Measurements from ENCODE around the gene CYTH1.
A peak's percentile ranks its signal among the peaks of the same experiment; 100 is the strongest.

CYTH1 gene

GRCh38 chr17:78794864-78795640 is 13.0 kb upstream of the CYTH1 start:
- no peaks in the 10 kb centered on the region for H3K9me3 ChIP-seq (ENCODE audit: control insufficient read depth in 1 of 2, low read length in 2 of 2)
- H3K27ac ChIP-seq (ENCODE audit: low read length), result no peak overlapping the region
- H3K4me1 ChIP-seq (ENCODE audit: control insufficient read depth in 1 of 2, insufficient read depth in 2 of 2, low read length in 2 of 2), result peaks cover 0 to 8% of the 10 kb centered on the region in 2 donors
- peaks cover 46 to 54% of the 10 kb centered on the region in 2 donors for H3K36me3 ChIP-seq (ENCODE audit: control insufficient read depth in 1 of 2, insufficient read depth in 2 of 2, low read length in 2 of 2)
- H3K27me3 ChIP-seq (ENCODE audit: low read depth, low read length), result no peaks in the 10 kb centered on the region
- H3K4me3 ChIP-seq (ENCODE audit: low read depth in 1 of 2, low read length in 2 of 2), result no peak overlapping the region

- Histone ChIP-seq H3K4me3 (ENCODE audit: low read depth in 1 of 2, low read length in 2 of 2) (no peak overlapping the region), H3K36me3 (ENCODE audit: control insufficient read depth in 1 of 2, insufficient read depth in 2 of 2, low read length in 2 of 2) (peaks cover 43 to 52% of the 10 kb centered on the region in 2 donors), H3K27ac (ENCODE audit: low read length) (no peak overlapping the region), H3K9me3 (ENCODE audit: control insufficient read depth in 1 of 2, low read length in 2 of 2) (no peaks in the 10 kb centered on the region), H3K27me3 (ENCODE audit: low read depth, low read length) (no peaks in the 10 kb centered on the region), H3K4me1 (ENCODE audit: control insufficient read depth in 1 of 2, insufficient read depth in 2 of 2, low read length in 2 of 2) (peaks cover 4 to 13% of the 10 kb centered on the region in 2 donors)
These were observed 12.3 kb upstream of the CYTH1 start for GRCh38 chr17:78794399-78794798.

DNA sequence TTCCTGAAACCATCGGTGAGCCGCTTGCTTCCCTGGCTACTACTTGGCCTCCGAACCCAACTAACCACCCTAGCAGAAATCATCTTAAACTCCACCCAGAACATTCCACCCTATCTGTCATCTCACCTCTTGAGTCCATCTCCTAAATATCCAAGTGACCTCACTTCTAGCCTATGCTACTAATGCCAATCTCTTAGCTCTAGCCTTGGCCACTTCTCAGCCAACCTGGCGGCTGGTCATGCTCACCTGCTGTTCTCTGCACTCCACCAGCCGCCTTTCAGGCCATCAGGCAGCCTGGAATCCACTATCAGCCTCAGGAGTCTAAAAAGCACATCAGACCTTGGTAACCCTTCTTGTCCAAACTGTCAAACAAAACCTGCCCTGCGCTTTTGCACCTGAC is 11.9 kb upstream of the CYTH1 start:
- Histone ChIP-seq H3K27ac (ENCODE audit: low read length) (no peak overlapping the region), H3K4me3 (ENCODE audit: low read depth in 1 of 2, low read length in 2 of 2) (no peak overlapping the region), H3K4me1 (ENCODE audit: control insufficient read depth in 1 of 2, insufficient read depth in 2 of 2, low read length in 2 of 2) (peaks cover 7 to 15% of the 10 kb centered on the region in 2 donors), H3K9me3 (ENCODE audit: control insufficient read depth in 1 of 2, low read length in 2 of 2) (no peaks in the 10 kb centered on the region), H3K36me3 (ENCODE audit: control insufficient read depth in 1 of 2, insufficient read depth in 2 of 2, low read length in 2 of 2) (peaks cover 39 to 47% of the 10 kb centered on the region in 2 donors), H3K27me3 (ENCODE audit: low read depth, low read length) (no peaks in the 10 kb centered on the region)

GRCh38 chr17:78793415-78793814 is 11.3 kb upstream of the CYTH1 start:
- Histone ChIP-seq H3K4me1 (ENCODE audit: control insufficient read depth in 1 of 2, insufficient read depth in 2 of 2, low read length in 2 of 2) (peaks cover 7 to 15% of the 10 kb centered on the region in 2 donors), H3K27ac (ENCODE audit: low read length) (no peak overlapping the region), H3K36me3 (ENCODE audit: control insufficient read depth in 1 of 2, insufficient read depth in 2 of 2, low read length in 2 of 2) (peaks cover 34 to 42% of the 10 kb centered on the region in 2 donors), H3K27me3 (ENCODE audit: low read depth, low read length) (no peaks in the 10 kb centered on the region), H3K9me3 (ENCODE audit: control insufficient read depth in 1 of 2, low read length in 2 of 2) (no peaks in the 10 kb centered on the region), H3K4me3 (ENCODE audit: low read depth in 1 of 2, low read length in 2 of 2) (no peak overlapping the region)

DNA sequence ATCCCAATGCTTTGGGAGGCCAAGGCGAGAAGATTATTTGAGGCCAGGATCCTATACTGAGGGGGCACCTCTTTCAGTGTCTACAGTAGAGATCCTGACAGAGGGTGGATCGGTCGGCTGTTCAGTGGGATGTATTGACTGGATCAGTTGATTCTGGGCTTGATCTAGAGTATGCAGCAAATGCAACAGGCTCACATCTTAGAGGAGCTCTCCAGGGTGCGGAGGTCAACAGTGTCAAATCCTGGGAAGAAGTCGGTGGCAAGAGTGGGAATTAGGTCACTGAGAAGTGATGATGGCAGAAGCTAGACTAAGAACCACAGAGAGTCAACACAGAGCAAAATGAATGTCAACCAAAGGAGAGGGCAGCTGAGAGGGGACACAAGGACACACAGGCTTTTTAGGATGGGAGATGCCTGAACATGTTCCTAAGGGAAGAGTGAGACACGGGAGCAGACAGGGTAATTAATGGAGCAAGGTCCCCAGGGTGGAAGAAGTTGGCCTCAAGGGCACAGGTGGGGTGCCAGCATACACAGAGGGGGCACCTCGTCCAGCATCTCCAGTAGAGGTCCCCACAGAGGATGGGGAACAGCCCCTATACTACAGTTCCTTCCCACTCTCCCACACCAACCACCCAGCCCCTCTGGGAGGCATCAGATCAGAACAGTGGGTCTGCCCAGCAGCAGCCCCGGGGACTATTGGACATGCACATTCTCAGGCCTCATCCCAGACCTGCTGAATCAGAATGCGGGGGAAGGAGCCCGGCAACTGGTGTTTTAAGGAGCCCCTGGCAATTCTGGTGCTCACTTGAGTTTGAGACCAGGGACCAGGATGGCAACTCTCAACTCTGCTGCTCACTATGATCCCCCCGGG is 10.0 kb upstream of the CYTH1 start:
- H3K9me3 ChIP-seq (ENCODE audit: control insufficient read depth in 1 of 2, low read length in 2 of 2), result no peaks in the 10 kb centered on the region
- peaks cover 7 to 15% of the 10 kb centered on the region in 2 donors for H3K4me1 ChIP-seq (ENCODE audit: control insufficient read depth in 1 of 2, insufficient read depth in 2 of 2, low read length in 2 of 2)
- peaks cover 21 to 29% of the 10 kb centered on the region in 2 donors for H3K36me3 ChIP-seq (ENCODE audit: control insufficient read depth in 1 of 2, insufficient read depth in 2 of 2, low read length in 2 of 2)
- no peak overlapping the region for H3K27ac ChIP-seq (ENCODE audit: low read length)
- H3K27me3 ChIP-seq (ENCODE audit: low read depth, low read length), result no peaks in the 10 kb centered on the region
- H3K4me3 ChIP-seq (ENCODE audit: low read depth in 1 of 2, low read length in 2 of 2), result no peak overlapping the region

DNA sequence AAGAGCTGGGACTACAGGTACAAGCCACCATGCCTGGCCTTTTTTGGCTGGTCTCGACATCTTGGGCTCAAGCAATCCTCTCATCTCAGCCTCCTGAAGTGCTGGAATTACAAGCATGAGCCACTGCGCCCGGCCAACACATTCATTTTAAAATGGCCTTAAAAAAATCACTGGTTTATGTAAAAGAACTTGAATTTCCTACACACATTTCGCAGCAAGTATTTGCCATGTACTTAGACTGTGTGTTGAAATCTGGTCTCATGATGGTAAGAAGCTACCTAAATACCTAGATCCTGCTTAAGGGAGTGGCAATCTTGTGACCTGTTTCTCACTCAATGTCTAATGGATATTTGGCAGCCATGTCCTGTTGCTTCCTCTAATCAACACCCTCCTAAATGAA is 8.5 kb upstream of the CYTH1 start:
- no peaks in the 10 kb centered on the region for H3K9me3 ChIP-seq (ENCODE audit: control insufficient read depth in 1 of 2, low read length in 2 of 2)
- H3K4me1 ChIP-seq (ENCODE audit: control insufficient read depth in 1 of 2, insufficient read depth in 2 of 2, low read length in 2 of 2), result peaks cover 7 to 15% of the 10 kb centered on the region in 2 donors
- peaks cover 7 to 15% of the 10 kb centered on the region in 2 donors for H3K36me3 ChIP-seq (ENCODE audit: control insufficient read depth in 1 of 2, insufficient read depth in 2 of 2, low read length in 2 of 2)
- H3K27ac ChIP-seq (ENCODE audit: low read length), result no peak overlapping the region
- no peaks in the 10 kb centered on the region for H3K27me3 ChIP-seq (ENCODE audit: low read depth, low read length)
- no peak overlapping the region for H3K4me3 ChIP-seq (ENCODE audit: low read depth in 1 of 2, low read length in 2 of 2)

DNA sequence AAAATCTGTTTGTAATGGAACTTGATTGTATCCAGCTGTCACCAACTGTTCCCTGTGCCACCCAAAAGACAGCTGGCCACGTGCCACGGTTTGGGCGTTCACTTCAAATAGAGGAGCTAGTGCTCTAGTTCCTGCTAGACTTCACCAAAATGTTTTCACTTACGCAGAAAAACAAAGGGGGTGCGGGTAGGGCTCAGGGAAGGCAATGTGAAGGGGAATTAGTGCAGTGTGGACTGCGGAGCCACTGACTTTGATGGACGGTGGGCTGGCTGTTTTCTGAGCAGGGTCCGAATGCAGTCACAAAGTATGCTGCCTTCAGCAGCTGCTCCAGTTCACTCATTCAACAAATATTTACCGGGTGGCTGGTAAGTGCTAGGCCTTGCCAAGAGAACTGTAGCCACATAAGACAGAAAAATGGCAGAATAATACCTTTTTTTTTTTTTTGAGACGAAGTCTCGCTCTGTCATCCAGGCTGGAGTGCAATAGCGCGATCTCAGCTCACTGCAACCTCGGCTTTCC is 7.6 kb upstream of the CYTH1 start:
- no peak overlapping the region for H3K4me3 ChIP-seq (ENCODE audit: low read depth in 1 of 2, low read length in 2 of 2)
- no peaks in the 10 kb centered on the region for H3K9me3 ChIP-seq (ENCODE audit: control insufficient read depth in 1 of 2, low read length in 2 of 2)
- peaks cover 4 to 7% of the 10 kb centered on the region in 2 donors for H3K36me3 ChIP-seq (ENCODE audit: control insufficient read depth in 1 of 2, insufficient read depth in 2 of 2, low read length in 2 of 2)
- H3K27me3 ChIP-seq (ENCODE audit: low read depth, low read length), result no peaks in the 10 kb centered on the region
- H3K27ac ChIP-seq (ENCODE audit: low read length), result peak overlapping the region; percentile 21
- peaks cover 7 to 15% of the 10 kb centered on the region in 2 donors for H3K4me1 ChIP-seq (ENCODE audit: control insufficient read depth in 1 of 2, insufficient read depth in 2 of 2, low read length in 2 of 2)

DNA sequence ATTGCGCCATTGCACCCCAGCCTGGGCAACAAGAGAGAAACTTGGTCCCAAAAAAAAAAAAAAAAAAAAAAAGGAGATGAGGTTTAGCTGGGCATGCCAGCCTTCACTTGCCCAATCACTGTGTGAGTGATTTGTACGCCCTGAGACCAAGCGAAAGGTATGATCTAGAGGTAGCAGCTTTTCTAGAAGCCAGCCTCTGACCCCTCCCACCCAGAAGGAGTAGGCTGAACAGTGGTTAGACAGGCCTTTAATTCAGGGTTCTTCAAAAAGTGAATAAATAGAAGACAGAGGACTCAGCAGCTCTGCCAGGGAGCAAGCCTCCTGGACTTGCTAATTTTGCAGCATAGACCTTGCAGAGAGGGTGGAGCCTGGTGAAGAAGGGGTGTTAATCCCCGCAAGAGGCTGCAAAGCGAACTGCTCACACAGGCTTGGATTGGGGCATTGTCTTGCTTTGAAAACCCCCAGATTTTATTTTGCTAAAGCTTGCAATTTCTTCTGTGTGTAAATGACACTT is 7.1 kb upstream of the CYTH1 start:
- Histone ChIP-seq H3K4me3 (ENCODE audit: low read depth in 1 of 2, low read length in 2 of 2) (no peak overlapping the region), H3K9me3 (ENCODE audit: control insufficient read depth in 1 of 2, low read length in 2 of 2) (no peaks in the 10 kb centered on the region), H3K36me3 (ENCODE audit: control insufficient read depth in 1 of 2, insufficient read depth in 2 of 2, low read length in 2 of 2) (peaks cover 2 to 4% of the 10 kb centered on the region in 2 donors), H3K4me1 (ENCODE audit: control insufficient read depth in 1 of 2, insufficient read depth in 2 of 2, low read length in 2 of 2) (peaks cover 7 to 15% of the 10 kb centered on the region in 2 donors), H3K27ac (ENCODE audit: low read length) (peak overlapping the region; percentile 21), H3K27me3 (ENCODE audit: low read depth, low read length) (no peaks in the 10 kb centered on the region)

DNA sequence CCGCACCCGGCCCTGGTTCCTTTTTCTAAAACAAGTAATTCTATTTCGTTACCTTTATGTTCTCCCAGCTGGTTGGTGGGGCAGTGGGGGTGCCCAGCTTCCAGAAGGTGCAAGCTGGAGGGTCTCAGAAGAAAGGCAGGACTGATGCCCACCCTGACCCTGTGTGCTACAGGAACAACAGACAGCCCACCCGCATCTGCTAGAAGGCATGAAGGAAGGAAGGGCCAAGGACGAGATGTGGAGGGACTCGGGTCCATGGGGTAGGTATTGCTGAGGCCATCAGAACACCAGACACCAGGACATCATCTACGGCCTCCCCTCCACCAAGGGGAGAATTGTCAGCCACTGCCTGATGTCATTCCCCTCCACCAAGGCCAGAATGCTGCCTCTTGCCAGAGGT is 6.4 kb upstream of the CYTH1 start:
- Histone ChIP-seq H3K27ac (ENCODE audit: low read length) (no peak overlapping the region), H3K9me3 (ENCODE audit: control insufficient read depth in 1 of 2, low read length in 2 of 2) (no peaks in the 10 kb centered on the region), H3K4me3 (ENCODE audit: low read depth in 1 of 2, low read length in 2 of 2) (no peak overlapping the region), H3K27me3 (ENCODE audit: low read depth, low read length) (no peaks in the 10 kb centered on the region), H3K36me3 (ENCODE audit: control insufficient read depth in 1 of 2, insufficient read depth in 2 of 2, low read length in 2 of 2) (no peaks in the 10 kb centered on the region), H3K4me1 (ENCODE audit: control insufficient read depth in 1 of 2, insufficient read depth in 2 of 2, low read length in 2 of 2) (peaks cover 7 to 15% of the 10 kb centered on the region in 2 donors)

DNA sequence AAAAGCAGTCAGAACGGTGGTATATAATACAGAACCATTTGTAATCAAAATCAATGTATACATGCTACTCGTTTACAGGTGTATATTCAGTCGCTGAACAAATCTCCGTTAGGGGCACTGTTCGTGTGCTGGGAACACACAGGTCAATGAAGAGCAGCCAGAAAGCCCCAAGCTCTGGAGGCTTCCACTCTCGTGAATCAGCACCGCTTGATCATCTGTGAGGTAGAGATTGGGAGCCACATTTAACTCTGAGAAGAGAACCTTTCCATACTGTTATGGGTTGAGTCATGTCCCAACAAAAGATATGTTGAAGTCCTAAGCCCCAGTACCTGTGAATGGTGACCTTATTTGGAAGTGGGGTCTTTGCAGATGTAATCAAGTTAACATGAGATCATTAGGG is 5.4 kb upstream of the CYTH1 start:
- Histone ChIP-seq H3K27me3 (ENCODE audit: low read depth, low read length) (no peaks in the 10 kb centered on the region), H3K9me3 (ENCODE audit: control insufficient read depth in 1 of 2, low read length in 2 of 2) (no peaks in the 10 kb centered on the region), H3K36me3 (ENCODE audit: control insufficient read depth in 1 of 2, insufficient read depth in 2 of 2, low read length in 2 of 2) (no peaks in the 10 kb centered on the region), H3K27ac (ENCODE audit: low read length) (no peak overlapping the region), H3K4me3 (ENCODE audit: low read depth in 1 of 2, low read length in 2 of 2) (no peak overlapping the region), H3K4me1 (ENCODE audit: control insufficient read depth in 1 of 2, insufficient read depth in 2 of 2, low read length in 2 of 2) (peaks cover 7 to 15% of the 10 kb centered on the region in 2 donors)

GRCh38 chr17:78785663-78786057 is 3.6 kb upstream of the CYTH1 start:
- Histone ChIP-seq H3K27ac (ENCODE audit: low read length) (no peak overlapping the region), H3K4me3 (ENCODE audit: low read depth in 1 of 2, low read length in 2 of 2) (no peak overlapping the region), H3K27me3 (ENCODE audit: low read depth, low read length) (no peaks in the 10 kb centered on the region), H3K9me3 (ENCODE audit: control insufficient read depth in 1 of 2, low read length in 2 of 2) (no peaks in the 10 kb centered on the region), H3K4me1 (ENCODE audit: control insufficient read depth in 1 of 2, insufficient read depth in 2 of 2, low read length in 2 of 2) (peaks cover 7 to 15% of the 10 kb centered on the region in 2 donors), H3K36me3 (ENCODE audit: control insufficient read depth in 1 of 2, insufficient read depth in 2 of 2, low read length in 2 of 2) (no peaks in the 10 kb centered on the region)

Data from muscle layer of duodenum (tissue), 2 donors.